Fibroblast of pulmonary artery (primary cell): Measurements from ENCODE around the gene ZNF470.

Source experiments
- DNase-seq: peaks from one replicate; pipeline ENCODE4 v3.0.0-alpha.2; 2010; ENCODE audit warnings: low read depth
- H3K4me3 ChIP-seq: replicated peaks from 2 replicates; pipeline ENCODE4 v1.5.1; 2011; ENCODE audit warnings: low read depth, mild to moderate bottlenecking, control low read depth, low read length, moderate library complexity
- CTCF ChIP-seq: IDR thresholded peaks from 2 replicates; pipeline ENCODE4 v1.5.1; 2011; ENCODE audit warnings: mild to moderate bottlenecking, control low read depth, low read length, inconsistent platforms; ENCODE audit errors: missing control alignments

Gene ZNF470

GRCh38 chr19:56567274-56568120, at the start of gene ZNF470:
Gene ZNF470 (plus strand): TSS chr19:56567468. CDS start chr19:56570312, 2,844 bp downstream.
- TF ChIP-seq CTCF = no peak
- DNase-seq = peak; percentile 93
- peak within 1 kb of the TSS; percentile 82 for H3K4me3 ChIP-seq

GRCh38 chr19:56525214-56525860, 41.9 kb upstream of the ZNF470 start:
- no peak for DNase-seq
- no peak overlapping the region for H3K4me3 ChIP-seq
- no peak for TF ChIP-seq CTCF

GRCh38 chr19:56537442-56537841, 29.8 kb upstream of the ZNF470 start:
- TF ChIP-seq CTCF = no peak
- no peak for DNase-seq
- no peak overlapping the region for H3K4me3 ChIP-seq

- peak overlapping the region; percentile 81 for H3K4me3 ChIP-seq
- no peak for TF ChIP-seq CTCF
- peak; percentile 90 for DNase-seq
Observed at GRCh38 chr19:56538254-56538760, 29.0 kb upstream of the ZNF470 start.

GRCh38 chr19:56538761-56539263, 28.5 kb upstream of the ZNF470 start, which contains the start of gene ZFP28:
Gene ZFP28 (plus strand): TSS chr19:56538948. CDS start chr19:56539019, 71 bp downstream.
- TF ChIP-seq CTCF = no peak
- no peak for DNase-seq
- peak within 1 kb of the TSS; percentile 81 for H3K4me3 ChIP-seq

GRCh38 chr19:56543776-56544175, 23.5 kb upstream of the ZNF470 start:
- TF ChIP-seq CTCF = no peak

More at GRCh38 chr19:56543776-56544175, 23.5 kb upstream of the ZNF470 start:
- no peak overlapping the region for H3K4me3 ChIP-seq
- no peak for DNase-seq
